GM21360 (cell line): ENCODE results near the gene VPS25.
"Not testable (repeated sequence)": the region's sequence is repeated elsewhere in the genome, so short reads cannot be mapped to it uniquely, and the experiment has no call there.

ENCODE experiments used
- ATAC-seq: cut with Tn5 transposase; IDR thresholded peaks from one replicate; pipeline ENCODE4 v1.9.1; 2021; ENCODE audit warnings: mild to moderate bottlenecking, moderate library complexity; ENCODE audit not compliant: unreplicated experiment

The VPS25 gene

GRCh38 chr17:42768006-42768405 lies 5.2 kb upstream of the VPS25 start:
- not testable (repeated sequence) for ATAC-seq

DNA sequence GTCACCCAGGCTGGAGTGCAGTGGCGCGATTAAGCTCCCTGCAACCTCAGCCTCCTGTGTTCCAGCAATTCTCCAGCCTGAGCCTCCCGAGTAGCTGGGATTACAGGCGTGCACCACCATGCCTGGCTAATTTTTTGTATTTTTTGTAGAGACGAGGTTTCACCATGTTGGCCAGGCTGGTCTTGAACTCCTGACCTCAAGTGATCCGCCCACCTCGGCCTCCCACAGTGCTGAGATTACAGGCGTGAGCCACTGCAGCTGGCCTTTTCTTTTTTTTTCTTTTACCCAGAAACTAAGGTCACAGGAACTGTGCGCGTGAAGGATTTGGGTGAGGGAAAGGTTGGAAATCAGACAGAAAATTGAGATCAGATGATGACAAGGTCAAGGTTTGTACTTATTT lies 3.3 kb upstream of the VPS25 start:
- not testable (repeated sequence) for ATAC-seq

DNA sequence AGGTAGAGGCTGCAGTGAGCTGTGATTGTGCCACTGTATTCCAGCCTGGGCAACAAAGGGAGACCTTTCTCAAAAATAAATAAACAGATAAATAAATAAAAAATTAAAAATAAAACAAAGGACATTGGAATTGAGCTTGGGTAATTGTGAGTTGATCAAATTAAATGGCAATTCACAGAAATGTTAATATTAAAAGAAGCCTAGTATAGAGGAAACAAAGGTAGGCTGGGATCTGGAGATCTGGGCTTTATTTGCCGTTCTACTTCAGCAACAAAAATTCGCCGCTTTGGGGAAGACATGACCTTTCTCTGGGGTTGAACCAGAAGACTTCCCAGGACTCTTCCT lies 332 bp upstream of the VPS25 start:
- no peak for ATAC-seq

- ATAC-seq = no peak
These were observed 957 bp downstream of the VPS25 start for GRCh38 chr17:42774066-42774745.

- no peak for ATAC-seq
These were observed 2.4 kb downstream of the VPS25 start for GRCh38 chr17:42775534-42776098.

- ATAC-seq = no peak
These were observed 5.3 kb downstream of the VPS25 start for GRCh38 chr17:42778570-42778969.

DNA sequence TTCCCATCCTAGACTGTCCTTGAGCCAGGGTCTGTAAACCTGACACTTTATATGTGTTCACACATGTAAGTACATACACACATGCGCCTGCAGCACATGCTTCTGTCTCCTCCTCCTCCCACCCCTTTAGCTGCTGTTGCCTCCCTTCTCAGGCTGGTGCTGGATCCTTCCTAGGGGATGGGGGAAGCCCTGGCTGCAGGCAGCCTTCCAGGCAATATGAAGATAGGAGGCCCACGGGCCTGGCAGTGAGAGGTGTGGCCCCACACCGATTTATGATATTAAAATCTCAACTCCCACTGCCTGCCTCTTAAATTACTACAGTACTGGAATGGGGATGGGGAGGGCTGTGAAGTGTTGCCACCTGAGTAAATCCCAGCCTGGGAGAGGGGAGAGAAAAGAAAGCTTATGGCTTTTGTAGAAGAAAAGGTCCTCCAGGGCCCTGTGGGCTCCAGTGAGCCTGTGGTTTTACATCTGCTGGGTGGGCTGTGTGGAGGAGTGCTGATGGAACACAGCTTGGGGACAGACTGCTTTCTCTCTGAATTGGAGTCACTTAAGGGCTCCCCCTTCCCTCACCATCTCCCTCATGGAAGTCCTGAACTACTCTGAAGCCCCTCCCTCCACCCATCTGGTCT lies 6.2 kb downstream of the VPS25 start:
- no peak for ATAC-seq

GRCh38 chr17:42779936-42780850 lies 6.9 kb downstream of the VPS25 start, which contains the start of gene WNK4:
Gene WNK4 (plus strand): TSS chr17:42780610. CDS start chr17:42780699, 89 bp downstream.
- no peak for ATAC-seq

- no peak for ATAC-seq
These were observed 7.8 kb downstream of the VPS25 start for GRCh38 chr17:42780851-42781638.

- ATAC-seq = no peak
These were observed 8.5 kb downstream of the VPS25 start for GRCh38 chr17:42781639-42782165.

DNA sequence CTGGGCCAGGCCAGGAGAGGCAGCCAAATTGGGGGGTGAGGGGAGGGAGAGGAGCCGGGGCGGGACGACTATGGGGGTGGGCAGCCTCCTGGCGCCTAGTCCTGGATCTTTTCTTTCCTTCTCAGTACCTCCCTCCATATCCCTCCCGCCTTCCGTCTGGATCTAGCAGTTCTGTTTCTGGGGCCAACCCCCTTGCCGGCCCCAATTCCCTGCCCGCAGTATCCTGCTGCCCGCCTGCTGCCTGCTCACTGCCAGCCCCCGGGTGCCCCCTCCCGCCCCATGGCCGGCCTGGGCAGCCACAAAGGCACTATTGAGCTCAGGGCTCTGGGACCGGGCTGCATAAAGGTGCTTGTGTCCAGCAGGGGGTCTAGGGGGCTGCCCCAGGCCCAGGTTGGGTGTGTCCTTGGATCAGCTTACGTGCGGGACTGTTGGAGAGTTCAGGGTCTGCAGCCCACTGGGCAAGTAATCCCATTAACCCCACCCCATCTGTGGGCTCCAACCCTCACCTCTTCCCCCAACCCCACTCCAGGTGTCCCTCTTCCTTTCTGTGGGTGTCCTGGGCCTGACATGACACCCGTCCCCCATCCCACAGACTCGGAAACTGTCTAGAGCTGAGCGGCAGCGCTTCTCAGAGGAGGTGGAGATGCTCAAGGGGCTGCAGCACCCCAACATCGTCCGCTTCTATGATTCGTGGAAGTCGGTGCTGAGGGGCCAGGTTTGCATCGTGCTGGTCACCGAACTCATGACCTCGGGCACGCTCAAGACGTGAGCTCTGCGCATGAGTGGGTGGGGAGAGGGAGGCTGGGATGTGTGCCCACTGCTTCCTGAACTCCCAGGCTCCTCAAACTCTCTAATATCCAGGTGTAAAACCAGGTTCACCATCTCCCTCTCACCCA lies 9.2 kb downstream of the VPS25 start:
- ATAC-seq = no peak

GRCh38 chr17:42783062-42783790 lies 10.0 kb downstream of the VPS25 start:
- ATAC-seq = no peak

DNA sequence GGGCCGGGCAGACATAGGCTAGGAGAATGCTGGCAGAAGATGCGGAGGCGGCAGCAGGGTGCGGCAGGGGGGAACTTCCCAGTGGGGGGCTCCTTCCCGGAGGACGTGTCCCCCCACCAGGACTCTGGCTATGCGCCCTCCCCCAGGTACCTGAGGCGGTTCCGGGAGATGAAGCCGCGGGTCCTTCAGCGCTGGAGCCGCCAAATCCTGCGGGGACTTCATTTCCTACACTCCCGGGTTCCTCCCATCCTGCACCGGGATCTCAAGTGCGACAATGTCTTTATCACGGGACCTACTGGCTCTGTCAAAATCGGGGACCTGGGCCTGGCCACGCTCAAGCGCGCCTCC lies 10.5 kb downstream of the VPS25 start:
- no peak for ATAC-seq

DNA sequence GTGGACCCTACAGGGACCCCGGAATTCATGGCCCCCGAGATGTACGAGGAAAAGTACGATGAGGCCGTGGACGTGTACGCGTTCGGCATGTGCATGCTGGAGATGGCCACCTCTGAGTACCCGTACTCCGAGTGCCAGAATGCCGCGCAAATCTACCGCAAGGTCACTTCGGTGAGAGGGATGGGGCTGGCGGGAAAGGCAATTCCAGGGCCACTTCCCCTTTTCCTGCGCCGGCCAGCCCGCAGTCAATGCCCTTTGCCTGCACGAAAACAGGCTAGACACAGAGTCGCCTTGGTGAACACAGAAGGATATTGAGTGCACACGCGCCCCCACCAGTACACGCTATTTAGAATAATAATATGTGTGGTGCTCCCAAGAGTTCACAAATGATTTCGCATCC lies 11.2 kb downstream of the VPS25 start:
- ATAC-seq = no peak

DNA sequence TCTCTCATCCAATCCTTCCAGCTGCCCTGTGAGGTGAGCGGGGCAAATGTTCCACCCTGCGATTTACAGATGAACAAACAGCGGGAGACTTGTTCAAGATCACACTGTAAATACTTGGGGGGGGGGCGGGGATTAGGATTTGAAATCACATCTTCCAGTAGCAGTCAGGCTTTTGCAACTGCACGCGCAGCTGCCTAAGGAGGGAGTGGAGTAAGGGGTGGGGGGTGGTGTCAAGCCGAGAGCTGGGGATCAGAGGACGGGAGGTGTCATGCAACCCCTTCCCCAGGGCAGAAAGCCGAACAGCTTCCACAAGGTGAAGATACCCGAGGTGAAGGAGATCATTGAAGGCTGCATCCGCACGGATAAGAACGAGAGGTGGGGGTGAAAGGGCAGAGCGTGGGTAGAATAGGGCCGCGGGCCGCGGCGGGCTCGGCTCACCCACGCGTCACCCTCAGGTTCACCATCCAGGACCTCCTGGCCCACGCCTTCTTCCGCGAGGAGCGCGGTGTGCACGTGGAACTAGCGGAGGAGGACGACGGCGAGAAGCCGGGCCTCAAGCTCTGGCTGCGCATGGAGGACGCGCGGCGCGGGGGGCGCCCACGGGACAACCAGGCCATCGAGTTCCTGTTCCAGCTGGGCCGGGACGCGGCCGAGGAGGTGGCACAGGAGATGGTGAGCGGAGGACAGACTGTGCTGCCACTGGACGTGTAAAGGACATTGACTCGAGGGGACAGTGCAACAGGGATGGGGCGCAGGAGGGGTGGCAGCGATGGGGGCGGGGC lies 11.8 kb downstream of the VPS25 start:
- ATAC-seq = no peak

DNA sequence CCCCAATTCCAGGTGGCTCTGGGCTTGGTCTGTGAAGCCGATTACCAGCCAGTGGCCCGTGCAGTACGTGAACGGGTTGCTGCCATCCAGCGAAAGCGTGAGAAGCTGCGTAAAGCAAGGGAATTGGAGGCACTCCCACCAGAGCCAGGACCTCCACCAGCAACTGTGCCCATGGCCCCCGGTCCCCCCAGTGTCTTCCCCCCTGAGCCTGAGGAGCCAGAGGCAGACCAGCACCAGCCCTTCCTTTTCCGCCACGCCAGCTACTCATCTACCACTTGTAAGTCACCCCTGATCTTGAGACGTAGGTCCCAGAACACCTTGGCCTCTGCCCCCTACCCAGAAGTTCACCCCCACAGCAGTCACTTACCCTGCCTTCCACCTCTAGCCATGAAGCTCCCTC lies 14.0 kb downstream of the VPS25 start:
- no peak for ATAC-seq

DNA sequence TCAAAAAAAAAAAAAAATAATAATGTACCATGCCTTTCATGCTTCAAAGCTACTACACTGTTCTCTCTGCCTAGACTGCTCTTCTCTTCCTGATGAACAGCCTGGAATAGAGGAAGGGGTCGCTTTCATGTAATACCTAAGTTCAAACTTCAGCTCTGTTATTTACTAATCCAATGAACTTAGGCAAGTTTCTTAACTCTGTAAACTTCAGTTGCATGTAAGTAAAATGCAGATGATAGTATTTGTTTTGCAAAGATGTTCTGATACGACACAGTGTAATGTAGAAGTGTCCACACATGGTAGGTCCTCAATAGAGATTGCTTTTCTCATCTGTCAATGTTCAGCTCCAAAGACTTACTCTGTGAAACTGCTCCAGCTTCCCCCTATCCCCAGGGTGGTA lies 18.7 kb downstream of the VPS25 start:
- no peak for ATAC-seq

- ATAC-seq = no peak
These were observed 19.3 kb downstream of the VPS25 start for GRCh38 chr17:42792545-42792944.
